Activated CD8-positive, alpha-beta T cell treated with anti-CD3 and anti-CD28 coated beads for 36 hours (primary cell): ENCODE measurements around the gene UFSP2. TPM values are rescaled to one million over a fixed set of nuclear protein-coding genes. Genes with fewer than 3 reads are reported as not detected.

Source experiments
- ATAC-seq: fragments of 200-7000 bp; cut with Tn5 transposase; one replicate; pipeline ENCODE4 v1.10.0; 2021; ENCODE audit warnings: mild to moderate bottlenecking, moderate library complexity
- CTCF ChIA-PET: fragments of 350-600 bp; sonication (Branson Sonifier 250); formaldehyde crosslinking; loops from one replicate; lab custom pipeline; 2021; ENCODE audit warnings: antibody characterized with exemption; lab: Charles Lee
- POLR2A ChIA-PET: fragments of 350-600 bp; sonication (Branson Sonifier 250); formaldehyde crosslinking; loops from one replicate; lab custom pipeline; 2021; ENCODE audit warnings: antibody characterized with exemption; lab: Charles Lee
- DNase-seq: peaks from one replicate; pipeline ENCODE4 v3.0.0-alpha.2; 2020
- H3K27ac Mint-ChIP-seq: one replicate; pipeline ENCODE4 v1.8.0; 2021; ENCODE audit warnings: mild to moderate bottlenecking, mixed read lengths
- H3K27me3 Mint-ChIP-seq: one replicate; pipeline ENCODE4 v1.8.0; 2021; ENCODE audit warnings: mixed read lengths
- H3K36me3 Mint-ChIP-seq: one replicate; pipeline ENCODE4 v1.8.0; 2021; ENCODE audit warnings: low read depth, mixed read lengths
- H3K4me1 Mint-ChIP-seq: one replicate; pipeline ENCODE4 v1.8.0; 2021; ENCODE audit warnings: low read depth, mixed read lengths
- H3K4me3 Mint-ChIP-seq: one replicate; pipeline ENCODE4 v1.8.0; 2021; ENCODE audit warnings: mild to moderate bottlenecking, moderate library complexity, mixed read lengths
- H3K9me3 Mint-ChIP-seq: one replicate; pipeline ENCODE4 v1.8.0; 2021; ENCODE audit warnings: mixed read lengths
- intact Hi-C: fragments of 100-400 bp; cut with micrococcal nuclease; formaldehyde crosslinking; loops from one replicate; pipeline ENCODE4 v1.10.0; 2022
- total RNA-seq, 2 experiments: library from RNA; stranded (reverse); gene quantifications; one replicate each; pipeline ENCODE4 v1.2.3, GENCODE V29; 2021
- TF ChIP-seq, protein P1 (sequence below): fragments of 200-600 bp; IDR thresholded peaks from one replicate; pipeline ENCODE4 v1.8.0; 2022; ENCODE audit warnings: antibody characterized with exemption, mild to moderate bottlenecking

UFSP2 gene
- total RNA-seq, 2 experiments from 2014 or later: 32.0 to 36.1 TPM

GRCh38 chr4:185435466-185435865, 9.7 kb upstream of the UFSP2 start:
- Mint-ChIP-seq H3K27me3 (peaks cover 3% of the 10 kb centered on the region), H3K27ac (no peak overlapping the region), H3K4me3 (no peak overlapping the region), H3K4me1 (no peaks in the 10 kb centered on the region), H3K9me3 (no peaks in the 10 kb centered on the region), H3K36me3 (no peaks in the 10 kb centered on the region)
- intact Hi-C loops: no loop called here
- CTCF ChIA-PET: interaction anchor here (1.4 kb wide), 1 partner anchor 9 kb away, joined by 3 read pairs; the partner anchor contains the start of gene UFSP2
- no peak for DNase-seq
- no peak for ATAC-seq
- TF ChIP-seq, protein P1, sequence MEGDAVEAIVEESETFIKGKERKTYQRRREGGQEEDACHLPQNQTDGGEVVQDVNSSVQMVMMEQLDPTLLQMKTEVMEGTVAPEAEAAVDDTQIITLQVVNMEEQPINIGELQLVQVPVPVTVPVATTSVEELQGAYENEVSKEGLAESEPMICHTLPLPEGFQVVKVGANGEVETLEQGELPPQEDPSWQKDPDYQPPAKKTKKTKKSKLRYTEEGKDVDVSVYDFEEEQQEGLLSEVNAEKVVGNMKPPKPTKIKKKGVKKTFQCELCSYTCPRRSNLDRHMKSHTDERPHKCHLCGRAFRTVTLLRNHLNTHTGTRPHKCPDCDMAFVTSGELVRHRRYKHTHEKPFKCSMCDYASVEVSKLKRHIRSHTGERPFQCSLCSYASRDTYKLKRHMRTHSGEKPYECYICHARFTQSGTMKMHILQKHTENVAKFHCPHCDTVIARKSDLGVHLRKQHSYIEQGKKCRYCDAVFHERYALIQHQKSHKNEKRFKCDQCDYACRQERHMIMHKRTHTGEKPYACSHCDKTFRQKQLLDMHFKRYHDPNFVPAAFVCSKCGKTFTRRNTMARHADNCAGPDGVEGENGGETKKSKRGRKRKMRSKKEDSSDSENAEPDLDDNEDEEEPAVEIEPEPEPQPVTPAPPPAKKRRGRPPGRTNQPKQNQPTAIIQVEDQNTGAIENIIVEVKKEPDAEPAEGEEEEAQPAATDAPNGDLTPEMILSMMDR: no peak
- POLR2A ChIA-PET: no interaction called here

- Mint-ChIP-seq H3K4me1 (peaks cover 12% of the 10 kb centered on the region), H3K9me3 (no peaks in the 10 kb centered on the region), H3K4me3 (no peak overlapping the region), H3K36me3 (peaks cover 3% of the 10 kb centered on the region), H3K27me3 (peaks cover 5% of the 10 kb centered on the region), H3K27ac (no peak overlapping the region)
- ATAC-seq (no peak), DNase-seq (no peak)
- POLR2A ChIA-PET: no interaction called here
- CTCF ChIA-PET: interaction anchor here (0.8 kb wide), 1 partner anchor 9 kb away, joined by 3 read pairs; no protein-coding TSS in a partner anchor
- intact Hi-C loops: no loop called here
- TF ChIP-seq, protein P1: no peak
Measured at GRCh38 chr4:185429660-185430059, 3.9 kb upstream of the UFSP2 start.

GRCh38 chr4:185426960-185427688, 1.4 kb upstream of the UFSP2 start:
- TF ChIP-seq, protein P1: no peak
- peak overlapping the region; percentile 38 for H3K4me3 Mint-ChIP-seq
- H3K27me3 Mint-ChIP-seq: peaks cover 5% of the 10 kb centered on the region
- H3K9me3 Mint-ChIP-seq: no peaks in the 10 kb centered on the region
- H3K4me1 Mint-ChIP-seq: peaks cover 25% of the 10 kb centered on the region
- intact Hi-C loops: no loop called here
- DNase-seq: no peak
- ChIA-PET POLR2A (interaction anchor here (1.6 kb wide), 1 partner anchor 30 kb away, joined by 9 read pairs; the partner anchor contains the start of gene ANKRD37), CTCF (interaction anchor here (1.0 to 3.0 kb wide), 3 partner anchors 31 to 171 kb away, joined by 3 to 14 read pairs (median 4); partner anchors contain the start of genes ANKRD37 and LRP2BP)
- H3K36me3 Mint-ChIP-seq: peaks cover 3% of the 10 kb centered on the region
- H3K27ac Mint-ChIP-seq: no peak overlapping the region
- ATAC-seq: no peak

- ChIA-PET CTCF (interaction anchor here (0.6 to 3.0 kb wide), 8 partner anchors 27 to 241 kb away, joined by 3 to 14 read pairs (median 4); partner anchors contain the start of genes ANKRD37 and LRP2BP), POLR2A (interaction anchor here (1.1 to 1.6 kb wide), 3 partner anchors 30 to 173 kb away, joined by 3 to 6 read pairs (median 4); partner anchors contain the start of gene LRP2BP)
- TF ChIP-seq, protein P1: no peak
- peaks cover 32% of the 10 kb centered on the region for H3K4me1 Mint-ChIP-seq
- intact Hi-C loops: no loop called here
- H3K4me3 Mint-ChIP-seq: peak overlapping the region; percentile 83
- peaks cover 3% of the 10 kb centered on the region for H3K27me3 Mint-ChIP-seq
- DNase-seq (peak; percentile 9), ATAC-seq (no peak)
- H3K9me3 Mint-ChIP-seq: no peaks in the 10 kb centered on the region
- peak overlapping the region; percentile 99 for H3K27ac Mint-ChIP-seq
- H3K36me3 Mint-ChIP-seq: peaks cover 8% of the 10 kb centered on the region
Measured at GRCh38 chr4:185424905-185425646, 688 bp downstream of the UFSP2 start.
